IgD-negative memory B cell (primary cell): ENCODE results near the gene ABLIM1. TPM values are rescaled to one million over a fixed set of nuclear protein-coding genes. Genes with fewer than 3 reads are reported as not detected.

Source experiments
- H3K27ac Mint-ChIP-seq, 3 donors: one replicate each; pipeline ENCODE4 v1.8.0; 2020 to 2022; ENCODE audit warnings: mild to moderate bottlenecking in 3 of 3, mixed read lengths in 3 of 3, moderate library complexity in 1 of 3
- H3K27me3 Mint-ChIP-seq: one replicate; pipeline ENCODE4 v1.8.0; 2021; ENCODE audit warnings: mixed read lengths
- H3K36me3 Mint-ChIP-seq: one replicate; pipeline ENCODE4 v1.8.0; 2020; ENCODE audit warnings: mild to moderate bottlenecking, mixed read lengths
- H3K4me1 Mint-ChIP-seq, 3 donors: one replicate each; pipeline ENCODE4 v1.8.0; 2020 to 2022; ENCODE audit warnings: mixed read lengths in 3 of 3, mild to moderate bottlenecking in 1 of 3
- H3K4me3 Mint-ChIP-seq, 4 donors: one replicate each; pipeline ENCODE4 v1.8.0; 2020 to 2022; ENCODE audit warnings: mild to moderate bottlenecking in 4 of 4, mixed read lengths in 4 of 4, moderate library complexity in 3 of 4
- H3K9me3 Mint-ChIP-seq, 3 donors: one replicate each; pipeline ENCODE4 v1.8.0; 2020 to 2021; ENCODE audit warnings: mixed read lengths in 3 of 3, mild to moderate bottlenecking in 1 of 3
- polyA plus RNA-seq: library from polyadenylated mRNA; unstranded; fragments of 300-500 nt; fragmentation: Illumina TruSeq; gene quantifications from one replicate; pipeline ENCODE4 v1.2.3, GENCODE V29; 2021

The ABLIM1 gene
- polyA plus RNA-seq, 1 donor from 2014 or later, result 115 TPM

DNA sequence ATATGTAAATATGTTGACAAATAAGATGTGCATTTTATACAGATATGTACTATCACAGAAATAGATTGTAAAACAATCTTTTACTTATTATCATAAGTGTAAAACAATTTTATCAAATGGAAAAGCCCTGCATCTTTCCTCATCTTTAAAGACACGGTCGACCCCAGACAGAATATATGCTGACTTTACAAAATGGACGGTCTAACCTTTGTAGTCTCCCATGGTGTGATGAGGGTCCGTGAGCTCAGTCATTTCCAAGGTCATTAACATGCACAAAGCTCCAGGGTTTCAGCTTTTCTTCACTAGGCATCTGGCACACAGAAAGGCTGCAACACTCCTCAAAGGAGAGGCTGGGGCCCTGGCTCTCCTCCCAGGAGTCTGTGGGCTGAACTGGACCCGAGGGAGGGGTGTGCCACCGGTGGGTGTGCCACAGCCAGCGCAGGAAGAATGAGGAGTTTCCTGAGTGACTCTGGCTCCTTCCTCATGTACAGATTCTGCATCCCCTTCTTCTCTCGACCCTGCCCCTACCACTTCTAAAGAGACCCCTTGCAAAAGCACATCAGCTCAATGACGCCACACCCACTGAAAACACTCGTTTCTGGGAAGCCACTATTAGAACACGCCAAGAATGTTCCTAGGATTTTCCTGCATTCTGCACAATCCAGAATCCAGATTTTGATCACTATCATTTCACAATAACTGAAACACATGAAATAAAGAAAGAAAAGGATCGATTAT is 26.2 kb upstream of the ABLIM1 start:
- Mint-ChIP-seq H3K4me1 (peaks cover 0 to 1% (median 0%) of the 10 kb centered on the region in 3 donors), H3K27me3 (peaks cover 1% of the 10 kb centered on the region), H3K4me3 (no peak overlapping the region), H3K36me3 (no peaks in the 10 kb centered on the region), H3K27ac (no peak overlapping the region), H3K9me3 (no peaks in the 10 kb centered on the region)

DNA sequence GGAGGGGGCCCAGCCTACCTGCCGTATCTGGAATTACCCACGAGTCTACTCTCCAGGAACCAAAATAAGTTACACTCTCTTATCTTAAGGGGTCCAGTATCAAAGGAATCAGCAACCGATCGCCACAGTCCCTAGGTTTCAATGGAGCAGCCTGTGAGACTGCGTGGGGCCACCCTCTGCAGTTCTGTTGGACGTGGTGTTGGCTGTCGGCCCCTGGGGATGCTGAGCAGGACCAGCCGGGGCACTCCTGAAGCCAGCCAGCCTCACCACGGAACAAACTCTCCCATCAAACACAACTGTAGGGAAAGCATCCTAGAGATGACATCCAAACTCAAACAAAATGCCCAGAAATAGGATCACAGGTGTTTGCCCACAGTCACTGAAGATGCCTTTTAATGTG is 25.5 kb upstream of the ABLIM1 start:
- H3K27ac Mint-ChIP-seq, result no peak overlapping the region
- H3K36me3 Mint-ChIP-seq, result no peaks in the 10 kb centered on the region
- no peak overlapping the region for H3K4me3 Mint-ChIP-seq
- H3K27me3 Mint-ChIP-seq, result peaks cover 1% of the 10 kb centered on the region
- H3K9me3 Mint-ChIP-seq, result no peaks in the 10 kb centered on the region
- H3K4me1 Mint-ChIP-seq, result peaks cover 0 to 1% (median 0%) of the 10 kb centered on the region in 3 donors

DNA sequence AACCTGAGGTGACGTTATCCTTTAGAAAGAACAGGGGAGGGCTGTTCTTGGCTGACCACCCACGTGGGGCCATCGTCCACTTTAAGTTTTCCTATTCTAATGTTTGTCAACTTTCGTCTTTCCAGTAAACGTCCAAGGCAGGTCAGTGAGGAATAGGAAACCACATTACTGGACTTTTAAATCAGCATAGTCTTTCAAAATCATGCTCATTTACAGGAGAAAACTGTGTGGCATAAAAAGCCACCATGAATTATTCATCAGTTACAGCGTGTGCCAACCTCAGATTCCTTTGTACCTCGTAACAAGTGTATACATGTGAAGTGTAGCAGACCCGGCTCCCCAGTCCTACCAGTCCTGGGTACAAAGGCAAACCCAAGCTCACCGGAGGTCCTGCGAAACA is 25.1 kb upstream of the ABLIM1 start:
- H3K27me3 Mint-ChIP-seq, result peaks cover 1% of the 10 kb centered on the region

DNA sequence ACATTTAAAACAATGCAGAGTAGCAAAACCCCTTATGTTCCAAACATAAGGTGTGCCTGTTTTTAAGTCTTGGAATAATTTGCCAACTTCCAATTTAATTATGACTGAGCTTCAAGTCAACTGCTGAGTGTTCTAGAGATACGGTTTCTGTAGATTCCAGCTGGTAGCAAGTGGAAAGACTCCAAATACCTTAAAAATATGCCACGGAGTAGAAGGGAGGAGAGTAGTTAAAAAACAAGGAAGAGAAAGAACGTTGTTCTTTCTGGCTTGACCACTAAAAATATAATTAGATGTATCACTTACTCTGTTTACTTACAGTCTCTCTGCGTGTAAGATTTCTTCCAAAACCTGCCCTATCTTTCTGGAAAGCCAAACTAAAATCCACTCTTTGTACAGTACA is 24.5 kb upstream of the ABLIM1 start:
- no peak overlapping the region for H3K4me3 Mint-ChIP-seq
- H3K9me3 Mint-ChIP-seq, result no peaks in the 10 kb centered on the region
- H3K27ac Mint-ChIP-seq, result no peak overlapping the region
- peaks cover 0 to 1% (median 0%) of the 10 kb centered on the region in 3 donors for H3K4me1 Mint-ChIP-seq
- peaks cover 1% of the 10 kb centered on the region for H3K27me3 Mint-ChIP-seq
- no peaks in the 10 kb centered on the region for H3K36me3 Mint-ChIP-seq

More for the DNA sequence above, 25.1 kb upstream of the ABLIM1 start:
- Mint-ChIP-seq H3K27ac (no peak overlapping the region), H3K4me3 (no peak overlapping the region), H3K9me3 (no peaks in the 10 kb centered on the region), H3K4me1 (peaks cover 0 to 1% (median 0%) of the 10 kb centered on the region in 3 donors), H3K36me3 (no peaks in the 10 kb centered on the region)

DNA sequence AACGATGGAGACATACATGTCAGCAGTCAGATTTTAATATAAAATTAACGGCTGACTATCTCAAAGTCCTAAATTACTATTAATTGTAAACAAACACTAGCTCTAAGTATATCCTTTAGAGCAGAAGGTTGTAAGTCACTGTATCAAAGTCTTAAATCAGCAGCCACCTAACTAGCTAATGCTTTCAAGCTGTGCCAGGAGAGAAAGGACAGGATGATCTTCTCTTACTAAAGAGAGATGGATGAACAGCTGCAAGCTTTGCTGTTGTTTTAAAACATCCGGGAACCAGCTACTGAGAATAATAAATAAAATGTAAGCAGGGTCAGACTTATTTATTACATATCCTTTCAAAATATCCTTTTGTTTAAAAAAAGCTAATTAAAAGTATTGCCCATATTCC is 24.0 kb upstream of the ABLIM1 start:
- Mint-ChIP-seq H3K4me3 (no peak overlapping the region), H3K9me3 (no peaks in the 10 kb centered on the region), H3K4me1 (peaks cover 0 to 1% (median 0%) of the 10 kb centered on the region in 3 donors), H3K36me3 (no peaks in the 10 kb centered on the region), H3K27ac (no peak overlapping the region), H3K27me3 (peaks cover 1% of the 10 kb centered on the region)

DNA sequence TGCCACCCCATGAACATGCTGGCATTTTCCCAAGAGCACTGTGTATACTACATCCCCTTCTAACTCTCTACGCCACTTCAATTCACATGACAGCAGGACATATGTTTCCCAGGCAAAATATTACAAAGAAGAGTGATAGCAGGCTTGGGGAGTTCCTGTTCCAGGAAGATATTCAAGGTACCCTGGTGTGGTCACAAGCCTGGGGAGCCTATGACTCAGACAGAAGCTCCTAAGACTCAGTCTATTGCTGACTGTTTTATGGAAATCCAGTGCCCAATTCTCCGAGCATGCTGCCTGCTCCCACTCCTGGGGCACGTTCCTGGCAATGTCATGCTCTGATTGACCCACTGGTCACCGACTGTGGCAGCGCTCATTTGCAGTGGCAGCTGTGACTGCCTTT is 23.5 kb upstream of the ABLIM1 start:
- Mint-ChIP-seq H3K9me3 (no peaks in the 10 kb centered on the region), H3K27ac (no peak overlapping the region), H3K4me3 (no peak overlapping the region), H3K27me3 (peaks cover 1% of the 10 kb centered on the region), H3K4me1 (peaks cover 0 to 1% (median 0%) of the 10 kb centered on the region in 3 donors), H3K36me3 (peaks cover 2% of the 10 kb centered on the region)

DNA sequence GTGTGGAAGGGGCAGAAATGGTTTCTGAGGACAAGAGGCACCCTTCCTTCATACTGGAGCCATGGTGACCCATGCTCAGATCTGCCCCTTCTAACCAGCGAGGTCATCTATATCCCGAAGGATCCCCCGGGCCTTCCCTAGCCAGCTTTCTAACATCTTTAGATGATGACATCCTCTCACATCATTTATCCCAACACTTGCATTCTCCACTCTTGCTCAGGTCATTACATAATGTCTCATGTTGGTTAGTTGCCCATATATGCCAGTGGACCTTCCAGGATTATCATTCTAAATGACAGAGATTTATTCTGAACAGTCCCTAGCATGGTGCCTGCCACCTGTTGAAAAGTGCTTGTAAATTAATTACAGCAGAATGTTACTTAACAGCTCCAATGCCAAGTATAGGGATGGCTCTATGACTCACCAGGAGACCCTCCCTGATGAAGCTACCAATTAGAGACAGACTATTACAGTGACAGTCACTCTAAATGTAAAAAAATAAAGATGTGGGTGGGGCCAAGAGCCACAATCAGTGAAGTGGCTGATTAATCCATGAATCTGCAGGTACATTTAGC is 22.6 kb upstream of the ABLIM1 start:
- H3K4me1 Mint-ChIP-seq, result peaks cover 0 to 1% (median 0%) of the 10 kb centered on the region in 3 donors
- peaks cover 1% of the 10 kb centered on the region for H3K27me3 Mint-ChIP-seq
- no peak overlapping the region for H3K27ac Mint-ChIP-seq
- peaks cover 2% of the 10 kb centered on the region for H3K36me3 Mint-ChIP-seq
- no peaks in the 10 kb centered on the region for H3K9me3 Mint-ChIP-seq
- no peak overlapping the region for H3K4me3 Mint-ChIP-seq

DNA sequence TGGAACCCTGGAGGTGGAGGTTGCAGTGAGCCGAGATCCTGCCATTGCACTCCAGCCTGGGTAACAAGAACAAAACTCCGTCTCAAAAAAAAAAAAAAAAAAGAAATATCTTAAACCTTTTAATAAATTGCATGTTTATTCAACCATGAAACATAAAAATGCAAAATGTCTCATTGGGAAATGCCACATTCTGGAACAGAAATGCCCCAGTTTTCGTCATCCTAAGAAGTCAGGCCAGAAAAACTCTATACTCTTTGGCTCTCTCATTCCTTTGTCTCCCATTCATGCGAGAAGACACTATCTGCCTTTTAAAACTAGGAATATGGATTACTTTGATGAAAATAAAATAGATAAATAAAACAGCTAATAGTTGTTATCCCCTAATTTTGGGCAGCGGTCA is 21.5 kb upstream of the ABLIM1 start:
- Mint-ChIP-seq H3K4me1 (peaks cover 0 to 1% (median 0%) of the 10 kb centered on the region in 3 donors), H3K36me3 (peaks cover 2% of the 10 kb centered on the region), H3K4me3 (no peak overlapping the region), H3K27me3 (peaks cover 1% of the 10 kb centered on the region), H3K9me3 (no peaks in the 10 kb centered on the region), H3K27ac (no peak overlapping the region)

DNA sequence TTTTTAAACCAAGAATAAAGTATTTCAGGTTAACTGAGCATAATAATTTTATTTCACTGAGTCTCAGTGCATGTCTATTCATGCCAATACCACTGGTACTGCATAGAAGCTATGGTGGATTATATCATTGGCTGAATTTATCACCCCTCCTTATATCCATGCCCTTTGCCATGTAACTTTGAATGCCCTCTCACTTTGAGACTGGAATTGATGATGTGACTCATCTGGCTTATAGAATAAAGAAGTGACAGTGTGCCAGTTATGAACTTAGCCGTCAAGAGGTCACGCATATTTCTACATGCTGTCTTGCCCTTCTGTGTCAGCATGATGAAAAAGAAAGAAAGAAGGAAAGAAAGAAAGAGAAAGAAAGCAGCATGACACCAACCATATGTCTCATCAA is 20.7 kb upstream of the ABLIM1 start:
- H3K27me3 Mint-ChIP-seq, result peaks cover 1% of the 10 kb centered on the region
- no peaks in the 10 kb centered on the region for H3K4me1 Mint-ChIP-seq
- H3K36me3 Mint-ChIP-seq, result peaks cover 2% of the 10 kb centered on the region
- no peaks in the 10 kb centered on the region for H3K9me3 Mint-ChIP-seq
- no peak overlapping the region for H3K4me3 Mint-ChIP-seq
- no peak overlapping the region for H3K27ac Mint-ChIP-seq

DNA sequence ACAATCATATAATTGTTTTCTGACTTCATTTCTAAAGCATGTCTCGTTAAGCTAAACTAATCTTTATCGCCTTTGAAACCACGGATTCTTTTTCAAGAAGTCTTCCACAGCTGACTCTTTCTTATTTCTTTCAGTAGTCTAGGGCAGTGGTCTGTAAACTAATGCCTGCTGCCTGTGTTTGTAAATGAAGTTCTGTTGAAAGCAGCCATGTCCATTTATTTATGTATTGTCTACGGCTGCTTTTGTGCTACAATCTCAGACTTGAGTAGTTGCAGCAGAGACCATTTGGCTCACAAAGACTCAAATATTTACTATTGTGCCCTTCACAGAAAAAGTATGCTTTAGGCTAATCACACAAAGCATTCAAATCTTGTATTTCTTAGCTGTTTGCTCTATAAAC is 20.3 kb upstream of the ABLIM1 start:
- peaks cover 2% of the 10 kb centered on the region for H3K36me3 Mint-ChIP-seq
- H3K4me1 Mint-ChIP-seq, result no peaks in the 10 kb centered on the region
- peaks cover 1% of the 10 kb centered on the region for H3K27me3 Mint-ChIP-seq
- H3K4me3 Mint-ChIP-seq, result no peak overlapping the region
- no peaks in the 10 kb centered on the region for H3K9me3 Mint-ChIP-seq
- H3K27ac Mint-ChIP-seq, result no peak overlapping the region

DNA sequence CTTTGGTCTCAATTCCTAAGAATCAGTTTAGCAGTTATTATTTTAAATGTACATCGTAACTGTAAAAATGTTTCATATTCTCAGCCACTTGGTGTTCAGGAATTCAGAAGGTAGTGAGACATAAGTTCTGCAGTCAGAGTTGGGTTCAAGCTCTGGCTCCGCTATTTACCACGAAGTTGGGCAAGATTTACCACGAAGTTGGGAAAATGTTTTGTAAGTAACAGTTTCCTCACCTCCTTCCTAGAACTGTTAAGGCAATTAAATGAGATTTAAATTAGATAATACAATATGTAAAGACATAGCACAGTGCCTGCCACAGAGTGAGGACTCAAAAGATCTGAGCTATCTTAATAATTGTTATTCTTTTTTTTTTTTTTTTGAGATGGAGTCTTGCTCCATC is 16.3 kb upstream of the ABLIM1 start:
- Mint-ChIP-seq H3K36me3 (peaks cover 2% of the 10 kb centered on the region), H3K27me3 (peaks cover 1% of the 10 kb centered on the region), H3K9me3 (no peaks in the 10 kb centered on the region), H3K4me1 (no peaks in the 10 kb centered on the region), H3K4me3 (no peak overlapping the region), H3K27ac (no peak overlapping the region)

DNA sequence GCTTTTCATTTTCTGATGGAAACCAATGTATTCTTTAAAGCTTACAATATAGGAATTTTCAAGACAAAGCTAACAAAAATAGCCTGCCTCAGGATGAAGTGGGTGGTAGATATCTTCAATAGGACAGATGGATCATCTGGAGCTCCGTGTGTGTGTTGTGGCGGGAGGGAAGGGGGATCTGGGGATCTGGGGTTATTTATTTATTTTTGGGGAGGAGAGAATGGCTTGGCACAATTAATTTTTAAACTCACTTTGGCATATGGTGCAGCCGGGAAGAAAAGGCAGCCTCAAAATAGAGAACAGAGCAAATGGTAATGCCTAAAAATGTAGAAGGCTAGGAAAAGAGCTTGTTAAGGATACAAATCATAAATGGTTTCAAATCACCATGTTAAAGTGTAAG is 11.6 kb upstream of the ABLIM1 start:
- Mint-ChIP-seq H3K4me1 (no peaks in the 10 kb centered on the region), H3K27me3 (no peaks in the 10 kb centered on the region), H3K36me3 (no peaks in the 10 kb centered on the region), H3K27ac (no peak overlapping the region), H3K9me3 (peaks cover 0 to 6% (median 0%) of the 10 kb centered on the region in 3 donors), H3K4me3 (no peak overlapping the region)

DNA sequence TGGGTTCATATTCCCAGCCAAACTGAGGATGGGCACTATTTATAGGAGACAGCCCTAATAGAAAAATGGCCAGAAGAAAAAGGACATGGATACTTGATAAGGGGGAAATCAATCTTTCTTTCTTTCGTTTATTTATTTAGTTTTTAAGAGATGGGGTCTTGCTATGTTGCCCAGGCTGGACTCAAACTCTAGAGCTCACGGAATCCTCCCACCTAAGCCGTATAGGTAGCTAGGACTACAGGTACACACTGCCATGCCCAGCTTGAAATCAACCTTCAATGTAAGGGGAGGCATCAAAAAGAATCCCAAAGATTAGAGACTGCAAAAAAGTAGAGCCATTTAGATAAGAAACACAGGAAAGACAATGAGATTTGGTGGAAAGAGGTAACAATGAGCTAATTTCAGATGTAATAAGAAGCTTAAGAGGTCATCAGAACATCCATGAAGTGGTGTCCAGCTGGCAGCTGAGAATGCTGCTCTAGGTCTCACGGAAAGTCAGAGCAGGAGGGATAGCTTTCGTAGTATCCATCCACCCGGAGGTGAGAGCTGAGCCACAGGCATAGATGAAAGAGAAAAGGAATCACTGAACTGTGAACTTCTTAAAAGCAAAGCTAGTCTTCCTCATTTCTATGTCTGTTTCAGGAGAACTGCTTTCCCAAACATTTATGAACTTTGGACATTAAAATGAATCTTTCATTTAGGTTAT is 10.5 kb upstream of the ABLIM1 start:
- no peaks in the 10 kb centered on the region for H3K27me3 Mint-ChIP-seq
- no peak overlapping the region for H3K4me3 Mint-ChIP-seq
- no peaks in the 10 kb centered on the region for H3K36me3 Mint-ChIP-seq
- no peak overlapping the region for H3K27ac Mint-ChIP-seq
- H3K9me3 Mint-ChIP-seq, result peaks cover 0 to 6% (median 0%) of the 10 kb centered on the region in 3 donors
- H3K4me1 Mint-ChIP-seq, result no peaks in the 10 kb centered on the region

DNA sequence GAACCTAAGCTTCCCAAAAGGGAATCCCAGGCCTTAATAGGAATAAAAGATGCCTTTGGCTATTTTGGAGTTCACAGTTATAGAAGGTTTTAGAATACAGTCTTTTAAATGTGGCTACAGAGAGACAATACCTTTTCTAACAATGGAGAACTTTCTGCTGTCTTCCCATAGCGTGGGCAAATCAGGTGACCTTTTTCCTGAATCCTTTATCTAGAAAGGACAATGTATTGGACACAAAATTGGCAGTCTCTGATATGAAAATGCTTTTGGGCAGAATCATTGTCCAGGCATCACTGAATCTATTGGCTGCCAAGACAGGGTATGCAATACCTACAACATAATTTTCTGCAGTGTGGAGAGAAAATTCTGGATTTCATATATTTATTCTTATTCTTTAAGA is 7.8 kb upstream of the ABLIM1 start:
- Mint-ChIP-seq H3K4me3 (no peak overlapping the region), H3K4me1 (no peaks in the 10 kb centered on the region), H3K27ac (no peak overlapping the region), H3K36me3 (no peaks in the 10 kb centered on the region), H3K27me3 (no peaks in the 10 kb centered on the region), H3K9me3 (peaks cover 0 to 6% (median 4%) of the 10 kb centered on the region in 3 donors)

DNA sequence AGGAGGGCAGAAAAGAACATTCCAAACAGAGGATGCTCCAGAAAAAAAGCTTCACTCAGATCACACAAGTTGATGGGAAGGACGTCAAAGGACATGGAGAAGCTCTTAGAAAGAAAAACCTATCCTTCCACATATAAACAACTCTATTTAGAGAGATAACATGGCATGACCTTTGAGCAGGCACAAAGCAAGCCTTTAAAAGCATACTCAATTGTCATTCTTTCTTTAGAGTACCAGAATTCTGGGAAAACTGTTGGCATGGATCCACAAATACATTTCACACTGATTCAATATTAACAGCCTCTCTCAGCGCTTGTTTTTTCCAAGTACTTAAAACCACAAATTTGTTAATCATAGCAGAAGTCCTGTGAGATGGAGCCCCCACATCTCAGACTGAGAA is 7.3 kb upstream of the ABLIM1 start:
- no peaks in the 10 kb centered on the region for H3K4me1 Mint-ChIP-seq
- H3K27ac Mint-ChIP-seq, result no peak overlapping the region
- no peaks in the 10 kb centered on the region for H3K27me3 Mint-ChIP-seq

More for the DNA sequence above, 7.3 kb upstream of the ABLIM1 start:
- H3K36me3 Mint-ChIP-seq, result no peaks in the 10 kb centered on the region
- H3K4me3 Mint-ChIP-seq, result no peak overlapping the region
- H3K9me3 Mint-ChIP-seq, result peaks cover 0 to 6% (median 4%) of the 10 kb centered on the region in 3 donors
